A673 (cell line): ENCODE results near the gene PRSS22.

Source experiments
- EZH2 ChIP-seq: fragments of 200-600 bp; sonication (generic); IDR thresholded peaks from 2 replicates; pipeline ENCODE4 v1.6.1; 2017; ENCODE audit warnings: borderline replicate concordance, low read depth, mild to moderate bottlenecking, mixed read lengths, antibody characterized with exemption, low read length; ENCODE audit not compliant: poor library complexity, severe bottlenecking
- TF ChIP-seq, protein P1 (sequence below): fragments of 300-800, 200-600 bp; sonication (generic); conservative IDR thresholded peaks from 2 replicates; pipeline ENCODE4 v1.5.1; 2017; ENCODE audit warnings: low read depth, mild to moderate bottlenecking, antibody characterized with exemption, low read length, moderate library complexity, mixed read lengths

DNA sequence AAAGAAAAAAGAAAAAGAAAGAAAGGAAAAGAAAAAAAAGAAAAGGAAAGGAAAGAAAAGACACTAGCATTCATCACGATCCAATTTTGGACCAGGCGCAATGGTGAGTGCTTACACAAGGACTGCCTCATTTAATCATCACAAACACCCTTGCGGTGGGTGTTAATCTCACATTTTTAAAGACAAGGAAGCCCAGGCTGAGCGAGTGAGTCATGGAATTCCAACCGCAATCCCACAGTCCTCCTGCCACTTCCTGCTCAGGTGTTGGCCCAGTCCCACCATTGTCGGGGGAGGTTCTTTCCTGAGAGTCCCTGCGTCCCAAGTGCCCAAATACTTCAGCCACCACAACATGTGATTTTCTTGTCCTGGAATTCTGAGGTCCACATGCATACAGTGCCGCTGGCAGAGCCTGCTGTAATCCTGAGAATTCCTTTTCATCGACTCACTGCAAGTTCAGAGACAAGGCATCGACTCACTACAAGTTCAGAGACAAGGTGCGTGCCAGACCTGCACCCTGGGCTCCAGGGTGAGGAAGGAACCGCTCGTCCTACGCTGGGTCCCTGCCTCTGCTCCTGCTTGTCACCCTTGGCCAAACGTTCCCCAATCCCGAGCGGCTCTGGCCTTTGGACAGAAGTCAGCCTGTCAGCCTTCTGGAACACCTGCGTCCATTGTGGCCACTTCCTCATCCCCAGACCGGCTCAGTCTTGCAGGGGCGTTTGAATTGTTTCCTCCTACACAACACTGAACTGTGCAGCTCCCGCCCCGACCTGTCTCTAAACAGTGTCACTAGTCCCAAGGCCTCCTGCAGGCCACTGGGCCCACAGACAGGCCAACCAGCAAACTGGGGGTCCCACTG is 22.1 kb downstream of the PRSS22 start:
- TF ChIP-seq, protein P1, sequence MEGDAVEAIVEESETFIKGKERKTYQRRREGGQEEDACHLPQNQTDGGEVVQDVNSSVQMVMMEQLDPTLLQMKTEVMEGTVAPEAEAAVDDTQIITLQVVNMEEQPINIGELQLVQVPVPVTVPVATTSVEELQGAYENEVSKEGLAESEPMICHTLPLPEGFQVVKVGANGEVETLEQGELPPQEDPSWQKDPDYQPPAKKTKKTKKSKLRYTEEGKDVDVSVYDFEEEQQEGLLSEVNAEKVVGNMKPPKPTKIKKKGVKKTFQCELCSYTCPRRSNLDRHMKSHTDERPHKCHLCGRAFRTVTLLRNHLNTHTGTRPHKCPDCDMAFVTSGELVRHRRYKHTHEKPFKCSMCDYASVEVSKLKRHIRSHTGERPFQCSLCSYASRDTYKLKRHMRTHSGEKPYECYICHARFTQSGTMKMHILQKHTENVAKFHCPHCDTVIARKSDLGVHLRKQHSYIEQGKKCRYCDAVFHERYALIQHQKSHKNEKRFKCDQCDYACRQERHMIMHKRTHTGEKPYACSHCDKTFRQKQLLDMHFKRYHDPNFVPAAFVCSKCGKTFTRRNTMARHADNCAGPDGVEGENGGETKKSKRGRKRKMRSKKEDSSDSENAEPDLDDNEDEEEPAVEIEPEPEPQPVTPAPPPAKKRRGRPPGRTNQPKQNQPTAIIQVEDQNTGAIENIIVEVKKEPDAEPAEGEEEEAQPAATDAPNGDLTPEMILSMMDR: no peak
- no peak for TF ChIP-seq EZH2
